K562 (cell line): Measurements from ENCODE around the gene OTUD5.

ENCODE experiments used
- CEBPB ChIP-seq: fragments of 450-650 bp; IDR thresholded peaks from 2 replicates; pipeline ENCODE4 v1.6.1; 2016; ENCODE audit warnings: missing genetic modification characterization, missing compliant biosample characterization
- HDGF ChIP-seq: fragments of 450-650 bp; IDR thresholded peaks from 2 replicates; pipeline ENCODE4 v1.6.1; 2016
- KLF13 ChIP-seq: fragments of 450-650 bp; IDR thresholded peaks from 2 replicates; pipeline ENCODE4 v1.6.1; 2016; ENCODE audit warnings: missing genetic modification characterization, low read depth, mild to moderate bottlenecking, missing compliant biosample characterization, moderate library complexity, borderline replicate concordance
- MTA1 ChIP-seq: fragments of 450-650 bp; IDR thresholded peaks from 2 replicates; pipeline ENCODE4 v1.6.1; 2017; ENCODE audit warnings: borderline replicate concordance
- POLR2A ChIP-seq: fragments of 450-650 bp; conservative IDR thresholded peaks from 2 replicates; pipeline ENCODE4 v1.6.1; 2016
- POLR2AphosphoS5 ChIP-seq: IDR thresholded peaks from 2 replicates; pipeline ENCODE4 v1.6.1; 2011; ENCODE audit warnings: mild to moderate bottlenecking, low read depth, low read length, moderate library complexity; ENCODE audit not compliant: control insufficient read depth, insufficient read depth
- RBM22 ChIP-seq: fragments of 200-400 bp; formaldehyde crosslinking; IDR thresholded peaks from 2 replicates; pipeline ENCODE4 v1.6.1; 2018; ENCODE audit warnings: low read length, low read depth; ENCODE audit not compliant: poor library complexity, severe bottlenecking
- SMARCA4 ChIP-seq: fragments of 450-650 bp; IDR thresholded peaks from 2 replicates; pipeline ENCODE4 v1.6.1; 2016
- THRA ChIP-seq: fragments of 450-650 bp; IDR thresholded peaks from 2 replicates; pipeline ENCODE4 v1.6.1; 2017; ENCODE audit warnings: mild to moderate bottlenecking, moderate library complexity
- YY1 ChIP-seq, 3 experiments: IDR thresholded peaks; 2 replicates each; pipeline ENCODE4 v1.6.1; 2011; ENCODE audit warnings: low read length in 2 of 3, mild to moderate bottlenecking in 2 of 3, moderate library complexity in 2 of 3, borderline replicate concordance in 1 of 3, control low read depth in 1 of 3, low read depth in 1 of 3; ENCODE audit not compliant: insufficient read depth in 3 of 3, insufficient replicate concordance in 2 of 3, control insufficient read depth in 1 of 3, insufficient read length in 1 of 3; ENCODE audit errors: extremely low read depth in 1 of 3
- ZC3H11A ChIP-seq: IDR thresholded peaks from 2 replicates; pipeline ENCODE4 v1.6.1; 2012; ENCODE audit warnings: low read depth, low read length, improper control_type of control experiment
- TF ChIP-seq, protein P1 (sequence below): fragments of 450-650 bp; IDR thresholded peaks from 2 replicates; pipeline ENCODE4 v1.6.1; 2018; ENCODE audit not compliant: partially characterized antibody
- TF ChIP-seq, protein P2 (sequence below), 3 experiments: IDR thresholded peaks in 2 of 3; conservative IDR thresholded peaks in 1 of 3; 2 replicates each; pipeline ENCODE4 v1.5.1; 2011 to 2012; ENCODE audit warnings: low read length in 3 of 3, mild to moderate bottlenecking in 3 of 3, control low read depth in 2 of 3, improper control_type of control experiment in 1 of 3, inconsistent platforms in 1 of 3, low read depth in 1 of 3, mixed read lengths in 1 of 3, moderate library complexity in 1 of 3; ENCODE audit not compliant: insufficient read depth in 2 of 3
- TF ChIP-seq, protein P3 (sequence below): sonication (generic); formaldehyde crosslinking; IDR thresholded peaks from 2 replicates; pipeline ENCODE4 v1.8.1; 2022; ENCODE audit warnings: missing genetic modification reagents

GRCh38 chrX:48894891-48895290 lies 62.5 kb downstream of the OTUD5 start:
- TF ChIP-seq, protein P1, sequence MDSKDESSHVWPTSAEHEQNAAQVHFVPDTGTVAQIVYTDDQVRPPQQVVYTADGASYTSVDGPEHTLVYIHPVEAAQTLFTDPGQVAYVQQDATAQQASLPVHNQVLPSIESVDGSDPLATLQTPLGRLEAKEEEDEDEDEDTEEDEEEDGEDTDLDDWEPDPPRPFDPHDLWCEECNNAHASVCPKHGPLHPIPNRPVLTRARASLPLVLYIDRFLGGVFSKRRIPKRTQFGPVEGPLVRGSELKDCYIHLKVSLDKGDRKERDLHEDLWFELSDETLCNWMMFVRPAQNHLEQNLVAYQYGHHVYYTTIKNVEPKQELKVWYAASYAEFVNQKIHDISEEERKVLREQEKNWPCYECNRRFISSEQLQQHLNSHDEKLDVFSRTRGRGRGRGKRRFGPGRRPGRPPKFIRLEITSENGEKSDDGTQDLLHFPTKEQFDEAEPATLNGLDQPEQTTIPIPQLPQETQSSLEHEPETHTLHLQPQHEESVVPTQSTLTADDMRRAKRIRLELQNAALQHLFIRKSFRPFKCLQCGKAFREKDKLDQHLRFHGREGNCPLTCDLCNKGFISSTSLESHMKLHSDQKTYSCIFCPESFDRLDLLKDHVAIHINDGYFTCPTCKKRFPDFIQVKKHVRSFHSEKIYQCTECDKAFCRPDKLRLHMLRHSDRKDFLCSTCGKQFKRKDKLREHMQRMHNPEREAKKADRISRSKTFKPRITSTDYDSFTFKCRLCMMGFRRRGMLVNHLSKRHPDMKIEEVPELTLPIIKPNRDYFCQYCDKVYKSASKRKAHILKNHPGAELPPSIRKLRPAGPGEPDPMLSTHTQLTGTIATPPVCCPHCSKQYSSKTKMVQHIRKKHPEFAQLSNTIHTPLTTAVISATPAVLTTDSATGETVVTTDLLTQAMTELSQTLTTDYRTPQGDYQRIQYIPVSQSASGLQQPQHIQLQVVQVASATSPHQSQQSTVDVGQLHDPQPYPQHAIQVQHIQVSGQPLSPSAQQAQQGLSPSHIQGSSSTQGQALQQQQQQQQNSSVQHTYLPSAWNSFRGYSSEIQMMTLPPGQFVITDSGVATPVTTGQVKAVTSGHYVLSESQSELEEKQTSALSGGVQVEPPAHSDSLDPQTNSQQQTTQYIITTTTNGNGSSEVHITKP: no peak
- no peak for TF ChIP-seq CEBPB
- TF ChIP-seq, protein P2, sequence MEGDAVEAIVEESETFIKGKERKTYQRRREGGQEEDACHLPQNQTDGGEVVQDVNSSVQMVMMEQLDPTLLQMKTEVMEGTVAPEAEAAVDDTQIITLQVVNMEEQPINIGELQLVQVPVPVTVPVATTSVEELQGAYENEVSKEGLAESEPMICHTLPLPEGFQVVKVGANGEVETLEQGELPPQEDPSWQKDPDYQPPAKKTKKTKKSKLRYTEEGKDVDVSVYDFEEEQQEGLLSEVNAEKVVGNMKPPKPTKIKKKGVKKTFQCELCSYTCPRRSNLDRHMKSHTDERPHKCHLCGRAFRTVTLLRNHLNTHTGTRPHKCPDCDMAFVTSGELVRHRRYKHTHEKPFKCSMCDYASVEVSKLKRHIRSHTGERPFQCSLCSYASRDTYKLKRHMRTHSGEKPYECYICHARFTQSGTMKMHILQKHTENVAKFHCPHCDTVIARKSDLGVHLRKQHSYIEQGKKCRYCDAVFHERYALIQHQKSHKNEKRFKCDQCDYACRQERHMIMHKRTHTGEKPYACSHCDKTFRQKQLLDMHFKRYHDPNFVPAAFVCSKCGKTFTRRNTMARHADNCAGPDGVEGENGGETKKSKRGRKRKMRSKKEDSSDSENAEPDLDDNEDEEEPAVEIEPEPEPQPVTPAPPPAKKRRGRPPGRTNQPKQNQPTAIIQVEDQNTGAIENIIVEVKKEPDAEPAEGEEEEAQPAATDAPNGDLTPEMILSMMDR (IDR thresholded peaks at IDR 0.05 in 2 of 3, conservative IDR thresholded peaks at IDR 0.05 in 1 of 3; ENCODE audit: insufficient read depth in 2 of 3, low read depth in 1 of 3, low read length in 3 of 3): no peak
- TF ChIP-seq THRA: no peak
- no peak for TF ChIP-seq HDGF
- no peak for TF ChIP-seq SMARCA4
- TF ChIP-seq, protein P3, sequence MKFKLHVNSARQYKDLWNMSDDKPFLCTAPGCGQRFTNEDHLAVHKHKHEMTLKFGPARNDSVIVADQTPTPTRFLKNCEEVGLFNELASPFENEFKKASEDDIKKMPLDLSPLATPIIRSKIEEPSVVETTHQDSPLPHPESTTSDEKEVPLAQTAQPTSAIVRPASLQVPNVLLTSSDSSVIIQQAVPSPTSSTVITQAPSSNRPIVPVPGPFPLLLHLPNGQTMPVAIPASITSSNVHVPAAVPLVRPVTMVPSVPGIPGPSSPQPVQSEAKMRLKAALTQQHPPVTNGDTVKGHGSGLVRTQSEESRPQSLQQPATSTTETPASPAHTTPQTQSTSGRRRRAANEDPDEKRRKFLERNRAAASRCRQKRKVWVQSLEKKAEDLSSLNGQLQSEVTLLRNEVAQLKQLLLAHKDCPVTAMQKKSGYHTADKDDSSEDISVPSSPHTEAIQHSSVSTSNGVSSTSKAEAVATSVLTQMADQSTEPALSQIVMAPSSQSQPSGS (CRISPR knock-in tag): no peak
- TF ChIP-seq MTA1: no peak
- no peak for TF ChIP-seq ZC3H11A
- TF ChIP-seq POLR2A: no peak
- TF ChIP-seq YY1 (IDR thresholded peaks at IDR 0.05; ENCODE audit: borderline replicate concordance in 1 of 3, control insufficient read depth in 1 of 3, extremely low read depth in 1 of 3, insufficient read depth in 3 of 3, insufficient read length in 1 of 3, insufficient replicate concordance in 2 of 3, low read depth in 1 of 3, low read length in 2 of 3): no peak
- no peak for TF ChIP-seq RBM22
- no peak for TF ChIP-seq KLF13 (tag)
- no peak for TF ChIP-seq POLR2AphosphoS5
